Breast epithelium (tissue), 4 donors: Measurements from ENCODE around the gene NCOA5. TPM values are rescaled to one million over a fixed set of nuclear protein-coding genes. Genes with fewer than 3 reads are reported as not detected.

Experiments
- DNase-seq, 2 donors: peaks; one replicate each; pipeline ENCODE4 v3.0.0-alpha.2; 2019; ENCODE audit warnings: low spot score in 2 of 2
- H3K27ac ChIP-seq, 2 donors: fragments of 200-600 bp; sonication (generic) in 1 of 2; one replicate each; pipeline ENCODE4 v1.5.1; 2016 to 2019; ENCODE audit warnings: mild to moderate bottlenecking in 1 of 2
- H3K27me3 ChIP-seq, 2 donors: fragments of 200-600 bp; sonication (generic) in 1 of 2; one replicate each; pipeline versions ENCODE4 v1.5.1 to v1.6.0; 2017 to 2019; ENCODE audit warnings: control low read depth in 1 of 2, mild to moderate bottlenecking in 1 of 2
- H3K36me3 ChIP-seq: fragments of 200-600 bp; one replicate; pipeline ENCODE4 v1.5.1; 2019
- H3K4me1 ChIP-seq, 2 donors: fragments of 200-600 bp; sonication (generic); one replicate each; pipeline ENCODE4 v1.5.1; 2016 to 2019; ENCODE audit warnings: control low read depth in 1 of 2
- H3K4me3 ChIP-seq, 3 donors: fragments of 200-600 bp; sonication (generic); 1 replicate in 2 of 3; 2 replicates in 1 of 3; pipeline ENCODE4 v1.5.1; 2016 to 2019; ENCODE audit warnings: mild to moderate bottlenecking in 3 of 3, moderate library complexity in 2 of 3
- H3K9me3 ChIP-seq, 2 donors: fragments of 200-600 bp; sonication (generic) in 1 of 2; one replicate each; pipeline ENCODE4 v1.5.1; 2016 to 2019; ENCODE audit warnings: control low read depth in 1 of 2
- POLR2A ChIP-seq: fragments of 450-650 bp; IDR thresholded peaks from one replicate; pipeline ENCODE4 v1.6.1; 2016; ENCODE audit warnings: antibody characterized with exemption, mild to moderate bottlenecking, moderate library complexity
- POLR2AphosphoS5 ChIP-seq, 3 donors: sonication (generic); formaldehyde crosslinking; IDR thresholded peaks; one replicate each; pipeline ENCODE4 v1.6.1; 2017; ENCODE audit warnings: antibody characterized with exemption in 3 of 3
- intact Hi-C: fragments of 100-400 bp; cut with DNase I; formaldehyde crosslinking; loops from one replicate; pipeline ENCODE4 v1.15.1; 2023; ENCODE audit warnings: low total_unique reads
- total RNA-seq, 3 donors: library from RNA; depleted of rRNA; stranded (reverse); fragments of >200 nt; gene quantifications; one replicate each; pipeline ENCODE4 v1.1.0, GENCODE V29; 2016
- TF ChIP-seq, protein P1 (sequence below), 3 donors: fragments of 450-650 bp; IDR thresholded peaks; one replicate each; pipeline ENCODE4 v1.5.1; 2016 to 2017; ENCODE audit warnings: antibody characterized with exemption in 3 of 3, mild to moderate bottlenecking in 3 of 3, moderate library complexity in 3 of 3

Gene NCOA5
- total RNA-seq, 3 donors from 2014 or later, result 30.1 to 59.7 (median 36.1) TPM

DNA sequence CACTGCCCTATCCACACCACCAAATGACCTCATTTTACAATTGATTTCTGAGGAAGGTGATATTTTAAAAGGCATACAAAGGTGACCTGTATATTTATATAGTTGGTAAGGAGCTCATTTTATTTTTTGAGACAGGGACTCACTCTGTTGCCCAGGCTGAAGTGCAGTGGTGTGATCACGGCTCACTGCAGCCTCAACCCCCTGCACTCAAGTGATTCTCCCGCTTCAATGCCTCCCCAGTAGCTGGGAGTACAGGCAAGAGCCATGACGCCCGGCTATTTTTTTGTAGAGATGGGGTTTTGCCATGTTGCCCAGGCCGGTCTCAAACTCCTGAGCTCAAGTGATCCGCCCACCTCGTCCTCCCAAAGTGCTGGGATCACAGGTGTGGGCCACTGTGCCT lies 13.0 kb downstream of the NCOA5 start:
- intact Hi-C loops, result no loop called here
- TF ChIP-seq POLR2AphosphoS5 (IDR thresholded peaks at IDR 0.05) (no peak), POLR2A (no peak)
- TF ChIP-seq, protein P1, sequence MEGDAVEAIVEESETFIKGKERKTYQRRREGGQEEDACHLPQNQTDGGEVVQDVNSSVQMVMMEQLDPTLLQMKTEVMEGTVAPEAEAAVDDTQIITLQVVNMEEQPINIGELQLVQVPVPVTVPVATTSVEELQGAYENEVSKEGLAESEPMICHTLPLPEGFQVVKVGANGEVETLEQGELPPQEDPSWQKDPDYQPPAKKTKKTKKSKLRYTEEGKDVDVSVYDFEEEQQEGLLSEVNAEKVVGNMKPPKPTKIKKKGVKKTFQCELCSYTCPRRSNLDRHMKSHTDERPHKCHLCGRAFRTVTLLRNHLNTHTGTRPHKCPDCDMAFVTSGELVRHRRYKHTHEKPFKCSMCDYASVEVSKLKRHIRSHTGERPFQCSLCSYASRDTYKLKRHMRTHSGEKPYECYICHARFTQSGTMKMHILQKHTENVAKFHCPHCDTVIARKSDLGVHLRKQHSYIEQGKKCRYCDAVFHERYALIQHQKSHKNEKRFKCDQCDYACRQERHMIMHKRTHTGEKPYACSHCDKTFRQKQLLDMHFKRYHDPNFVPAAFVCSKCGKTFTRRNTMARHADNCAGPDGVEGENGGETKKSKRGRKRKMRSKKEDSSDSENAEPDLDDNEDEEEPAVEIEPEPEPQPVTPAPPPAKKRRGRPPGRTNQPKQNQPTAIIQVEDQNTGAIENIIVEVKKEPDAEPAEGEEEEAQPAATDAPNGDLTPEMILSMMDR (IDR thresholded peaks at IDR 0.05), result no peak
- Histone ChIP-seq H3K36me3 (no peaks in the 10 kb centered on the region), H3K9me3 (no peaks in the 10 kb centered on the region), H3K4me3 (no peak overlapping the region), H3K27ac (no peak overlapping the region), H3K4me1 (peaks cover 0 to 9% of the 10 kb centered on the region in 2 donors), H3K27me3 (no peaks in the 10 kb centered on the region)
- DNase-seq, result no peak

GRCh38 chr20:46074006-46074405 lies 15.8 kb downstream of the NCOA5 start:
- DNase-seq, result no peak
- Histone ChIP-seq H3K4me3 (no peak overlapping the region), H3K27me3 (no peaks in the 10 kb centered on the region), H3K4me1 (no peaks in the 10 kb centered on the region), H3K27ac (no peak overlapping the region), H3K36me3 (no peaks in the 10 kb centered on the region), H3K9me3 (no peaks in the 10 kb centered on the region)
- no peak for TF ChIP-seq POLR2A
- intact Hi-C loops, result no loop called here

- no peaks in the 10 kb centered on the region for H3K27me3 ChIP-seq
- no peaks in the 10 kb centered on the region for H3K9me3 ChIP-seq
- H3K27ac ChIP-seq, result no peak overlapping the region
- TF ChIP-seq POLR2AphosphoS5 (IDR thresholded peaks at IDR 0.05) (no peak), POLR2A (no peak)
- TF ChIP-seq, protein P1 (IDR thresholded peaks at IDR 0.05), result no peak
- H3K4me1 ChIP-seq, result no peaks in the 10 kb centered on the region
- H3K36me3 ChIP-seq, result no peaks in the 10 kb centered on the region
- no peak overlapping the region for H3K4me3 ChIP-seq
- no peak for DNase-seq
- intact Hi-C loops, result no loop called here
Observed at GRCh38 chr20:46073443-46073842, 16.3 kb downstream of the NCOA5 start.

DNA sequence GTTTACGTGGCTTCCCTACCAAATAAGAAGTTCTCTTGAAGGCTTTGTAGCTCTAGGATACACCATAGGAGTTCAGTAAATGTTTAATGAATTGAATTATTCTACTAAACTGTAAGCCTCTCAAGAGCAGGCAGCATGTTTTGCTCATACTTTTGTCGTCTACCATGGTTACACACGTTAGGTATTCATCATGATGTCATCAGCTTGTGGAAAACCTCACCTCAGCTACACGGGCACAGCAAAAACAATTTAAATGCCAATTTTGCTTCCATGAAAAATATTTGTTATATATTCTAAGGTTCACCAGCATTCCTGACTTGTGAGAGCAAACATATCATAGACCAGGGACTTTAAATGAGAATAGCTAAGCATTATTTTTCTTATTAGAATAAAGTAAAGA lies 16.7 kb downstream of the NCOA5 start:
- TF ChIP-seq POLR2AphosphoS5 (IDR thresholded peaks at IDR 0.05) (no peak), POLR2A (no peak)
- TF ChIP-seq, protein P1 (IDR thresholded peaks at IDR 0.05), result no peak
- Histone ChIP-seq H3K27me3 (no peaks in the 10 kb centered on the region), H3K36me3 (no peaks in the 10 kb centered on the region), H3K4me3 (no peak overlapping the region), H3K9me3 (no peaks in the 10 kb centered on the region), H3K4me1 (no peaks in the 10 kb centered on the region), H3K27ac (no peak overlapping the region)
- intact Hi-C loops, result no loop called here
- no peak for DNase-seq

DNA sequence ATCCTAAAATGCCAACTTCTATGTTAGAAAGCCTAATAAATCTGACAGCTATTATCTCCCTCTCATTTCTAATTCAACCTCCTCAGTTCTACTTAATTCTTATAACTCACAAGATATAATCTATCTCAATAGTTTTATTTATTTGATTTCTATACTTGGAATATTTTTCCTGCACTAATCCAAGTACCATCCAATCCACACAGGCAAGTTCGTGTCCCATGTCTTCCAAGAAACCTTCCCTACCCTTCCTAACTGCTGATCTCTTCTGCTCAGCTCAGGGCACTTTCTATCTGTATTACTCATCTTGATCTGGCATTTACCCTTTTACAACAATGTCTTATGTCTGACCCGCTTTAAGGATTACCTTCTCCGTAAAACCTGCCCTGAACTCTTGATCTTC lies 18.2 kb downstream of the NCOA5 start:
- no peak for DNase-seq
- no peaks in the 10 kb centered on the region for H3K9me3 ChIP-seq
- intact Hi-C loops, result no loop called here
- TF ChIP-seq POLR2AphosphoS5 (IDR thresholded peaks at IDR 0.05) (no peak), POLR2A (no peak)
- TF ChIP-seq, protein P1 (IDR thresholded peaks at IDR 0.05), result no peak
- peaks cover 5% of the 10 kb centered on the region for H3K36me3 ChIP-seq
- no peak overlapping the region for H3K4me3 ChIP-seq
- no peak overlapping the region for H3K27ac ChIP-seq
- no peaks in the 10 kb centered on the region for H3K4me1 ChIP-seq
- no peaks in the 10 kb centered on the region for H3K27me3 ChIP-seq

DNA sequence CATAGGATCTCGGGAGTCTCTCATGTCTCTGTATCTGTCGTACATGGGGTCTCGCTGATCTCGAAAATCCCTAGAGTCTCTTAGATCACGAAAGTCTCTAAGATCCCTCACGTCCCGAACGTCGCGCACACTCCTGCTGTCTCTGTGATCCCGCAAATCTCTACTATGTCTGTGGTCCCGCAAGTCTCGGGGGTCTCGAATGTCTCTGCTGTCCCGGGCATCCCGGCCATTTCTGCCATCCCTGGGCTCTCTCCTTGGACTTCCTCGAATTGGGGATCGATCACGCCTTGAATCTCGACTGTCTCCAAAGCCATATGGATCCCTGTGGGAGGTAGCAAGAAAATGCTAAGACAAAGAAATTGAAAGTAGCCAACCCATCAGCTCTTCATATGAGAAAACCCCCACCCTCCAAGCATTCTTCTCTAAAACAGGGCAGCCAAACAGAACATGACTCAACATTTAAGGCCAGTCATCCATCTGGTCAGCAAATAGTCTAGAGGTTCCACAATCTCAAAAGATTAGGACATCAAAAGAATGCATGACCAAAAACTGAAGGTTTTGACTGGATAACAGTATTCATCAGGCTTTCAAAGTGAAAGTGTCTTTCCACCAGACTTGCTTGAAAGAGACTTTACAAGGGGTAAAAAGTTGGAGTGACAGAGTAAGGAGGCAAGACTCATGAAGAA lies 19.4 kb downstream of the NCOA5 start:
- Histone ChIP-seq H3K36me3 (peaks cover 13% of the 10 kb centered on the region), H3K4me1 (no peaks in the 10 kb centered on the region), H3K27ac (no peak overlapping the region), H3K4me3 (no peak overlapping the region), H3K9me3 (no peaks in the 10 kb centered on the region), H3K27me3 (no peaks in the 10 kb centered on the region)
- TF ChIP-seq, protein P1 (IDR thresholded peaks at IDR 0.05), result no peak
- no peak for TF ChIP-seq POLR2A
- TF ChIP-seq POLR2AphosphoS5 (IDR thresholded peaks at IDR 0.05), result no peak
- intact Hi-C loops, result no loop called here
- no peak for DNase-seq
